GM12892 (cell line): Measurements from ENCODE around the gene DUSP2.

Experiments
- DNase-seq: peaks from one replicate; pipeline ENCODE4 v3.0.0; 2011; ENCODE audit not compliant: insufficient read length
- FAIRE-seq: peaks from 2 replicates; lab custom pipeline; 2011; peaks lifted over from hg19 to GRCh38; lab: Jason Lieb, UNC
- POLR2A ChIP-seq: IDR thresholded peaks from 2 replicates; pipeline ENCODE4 v1.6.1; 2011; ENCODE audit warnings: low read depth, low read length, control low read depth
- POLR2AphosphoS5 ChIP-seq: IDR thresholded peaks from 2 replicates; pipeline ENCODE4 v1.6.1; 2011; ENCODE audit warnings: low read depth, low read length, control low read depth
- TAF1 ChIP-seq: IDR thresholded peaks from 2 replicates; pipeline ENCODE4 v1.6.1; 2011; ENCODE audit warnings: low read depth, mild to moderate bottlenecking, control low read depth, low read length, borderline replicate concordance

Gene DUSP2

DNA sequence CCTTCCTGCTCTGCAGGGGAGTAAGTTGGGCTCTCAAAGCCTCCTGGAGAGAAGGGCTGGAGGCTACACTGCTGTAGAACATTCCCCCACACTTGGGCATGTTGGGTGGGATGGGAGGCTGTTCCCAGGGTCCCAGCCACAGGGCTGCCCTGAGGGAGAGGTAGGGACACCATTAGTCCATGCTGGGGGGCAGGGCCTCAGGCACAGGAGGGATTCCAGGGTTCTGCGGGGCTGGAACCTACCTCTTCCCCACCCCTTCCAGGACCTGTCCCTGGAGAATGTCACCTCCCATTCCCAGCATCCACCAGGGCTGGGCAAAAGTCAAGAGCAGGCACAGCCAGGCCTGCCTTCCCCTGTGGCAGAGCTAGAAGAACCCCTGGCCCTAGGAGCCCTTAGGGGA is 21.9 kb downstream of the DUSP2 start:
- no peak for FAIRE-seq
- TF ChIP-seq POLR2A = peak; percentile 8; the same call in 1 of the 2 replicates
- peak; percentile 70; the same call in 1 of the 2 replicates for TF ChIP-seq POLR2AphosphoS5
- no peak for TF ChIP-seq TAF1
- no peak for DNase-seq

DNA sequence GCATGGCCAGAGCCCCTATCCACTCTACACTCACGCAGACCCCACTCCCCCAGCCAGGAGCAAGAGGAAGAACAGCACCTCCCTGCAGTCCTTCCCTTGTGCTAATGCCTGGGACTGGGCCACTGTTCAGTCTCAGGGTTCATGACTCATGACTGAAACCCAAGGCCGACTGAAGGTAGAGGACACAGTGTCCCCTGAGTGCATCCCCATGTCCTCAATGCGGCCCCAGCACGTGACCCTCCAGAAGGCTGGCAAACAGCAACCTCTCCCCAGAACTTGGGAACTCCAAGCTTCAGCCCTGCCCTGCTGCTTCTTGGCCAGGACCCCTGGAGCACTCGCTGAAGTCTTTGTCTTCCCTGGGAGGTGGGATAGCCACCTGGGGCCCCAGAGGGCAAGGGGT is 22.8 kb downstream of the DUSP2 start:
- TF ChIP-seq POLR2AphosphoS5 (no peak; the same call in 1 of the 2 replicates), POLR2A (peak; percentile 56; the same call in 1 of the 2 replicates), TAF1 (no peak)
- FAIRE-seq (no peak), DNase-seq (no peak)

DNA sequence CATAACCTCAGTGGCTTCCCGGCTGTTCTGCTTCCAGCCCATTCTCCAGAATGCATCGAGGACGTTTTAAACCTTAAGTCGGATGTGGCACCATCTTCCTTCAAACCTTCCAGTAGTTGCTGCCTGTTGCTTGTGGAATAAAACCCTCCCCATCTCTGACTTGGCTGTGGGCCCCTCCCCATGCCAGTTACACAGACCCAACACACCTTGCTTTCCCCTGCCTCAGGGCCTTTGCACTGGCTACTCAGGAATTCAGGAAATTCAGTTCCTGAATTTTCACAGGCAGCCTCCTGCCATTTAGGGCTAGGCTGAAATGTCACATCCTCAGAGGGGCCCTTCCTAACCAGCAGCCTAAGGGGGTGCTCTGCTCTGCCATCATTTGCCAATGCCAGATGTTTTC is 23.8 kb downstream of the DUSP2 start:
- no peak for FAIRE-seq
- TF ChIP-seq POLR2A (no peak), POLR2AphosphoS5 (no peak), TAF1 (no peak)
- DNase-seq = no peak

DNA sequence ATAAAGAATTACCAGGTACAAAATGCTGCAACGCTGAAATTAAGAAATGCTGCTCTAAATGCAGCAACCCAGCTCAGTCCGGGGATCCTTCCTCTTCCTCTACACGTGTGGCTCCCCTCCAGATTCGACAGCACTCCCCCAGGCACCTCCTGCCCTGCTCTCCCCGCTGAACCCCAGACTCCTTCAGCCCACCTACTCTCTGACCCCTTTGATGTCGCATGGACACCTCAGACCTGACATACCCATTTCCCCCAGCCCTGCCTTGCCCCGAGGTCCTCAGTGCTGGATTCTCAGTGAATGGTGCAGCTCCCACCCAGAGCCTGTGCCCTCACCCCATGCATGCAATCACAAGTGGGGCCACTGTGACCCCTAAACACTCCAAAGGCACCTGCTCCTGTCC is 24.2 kb downstream of the DUSP2 start:
- TF ChIP-seq POLR2A = peak; percentile 64
- TF ChIP-seq TAF1 = no peak
- TF ChIP-seq POLR2AphosphoS5 = 0 out of 2 replicates have a peak, but pooled peaks have one; percentile 60
- FAIRE-seq = no peak
- DNase-seq = no peak

DNA sequence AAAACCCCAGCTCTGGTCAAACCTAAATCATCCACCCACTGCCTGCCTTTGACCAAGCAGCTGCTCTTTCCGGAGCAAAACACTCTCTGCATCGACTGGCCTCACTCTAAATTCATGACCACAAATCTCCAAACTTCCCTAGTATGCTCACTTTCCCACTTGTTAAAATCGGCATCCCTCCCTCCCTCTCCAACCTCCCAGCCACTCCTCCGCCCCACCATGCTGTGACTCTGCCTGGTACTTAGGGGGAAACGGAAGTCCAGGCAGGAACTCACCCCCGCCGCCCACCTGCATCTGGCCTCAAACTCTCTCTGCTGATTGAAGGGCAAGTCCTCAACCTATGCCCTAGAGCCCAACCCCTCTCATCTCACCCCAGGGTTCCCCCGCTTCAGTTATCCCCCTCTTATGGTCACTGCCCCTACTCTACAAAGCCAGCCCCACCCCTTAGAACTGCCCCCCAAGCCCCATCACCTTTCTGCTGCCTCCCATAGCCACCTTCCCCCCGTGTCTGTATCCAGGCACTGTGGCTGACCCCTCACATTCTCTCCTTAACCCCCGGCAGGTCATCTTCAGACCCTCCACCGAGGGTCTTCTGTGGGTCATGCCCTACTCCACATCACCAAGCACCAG is 25.0 kb downstream of the DUSP2 start:
- FAIRE-seq (peak; percentile 60), DNase-seq (no peak)
- TF ChIP-seq POLR2A (no peak), POLR2AphosphoS5 (0 out of 2 replicates have a peak, but pooled peaks have one; percentile 7), TAF1 (no peak)

DNA sequence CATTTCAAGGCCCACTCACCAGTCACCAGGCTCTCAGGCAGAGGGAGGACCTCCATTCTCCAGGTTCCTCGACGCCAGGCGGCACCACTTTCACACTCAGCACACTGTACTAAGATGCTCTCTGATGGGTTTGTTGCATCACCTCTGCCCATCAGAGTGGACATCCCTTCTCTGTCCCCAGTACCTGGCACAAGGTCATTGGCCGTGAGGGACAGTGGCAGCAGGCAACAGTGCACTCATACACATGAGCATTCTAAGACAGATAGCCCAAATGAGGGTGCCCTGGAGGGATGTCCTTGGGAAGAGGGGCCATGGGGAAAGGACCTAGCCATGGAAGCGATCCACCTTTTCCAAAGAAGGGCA is 25.9 kb downstream of the DUSP2 start:
- FAIRE-seq = no peak
- no peak for DNase-seq
- TF ChIP-seq POLR2A (no peak), TAF1 (no peak), POLR2AphosphoS5 (no peak)

DNA sequence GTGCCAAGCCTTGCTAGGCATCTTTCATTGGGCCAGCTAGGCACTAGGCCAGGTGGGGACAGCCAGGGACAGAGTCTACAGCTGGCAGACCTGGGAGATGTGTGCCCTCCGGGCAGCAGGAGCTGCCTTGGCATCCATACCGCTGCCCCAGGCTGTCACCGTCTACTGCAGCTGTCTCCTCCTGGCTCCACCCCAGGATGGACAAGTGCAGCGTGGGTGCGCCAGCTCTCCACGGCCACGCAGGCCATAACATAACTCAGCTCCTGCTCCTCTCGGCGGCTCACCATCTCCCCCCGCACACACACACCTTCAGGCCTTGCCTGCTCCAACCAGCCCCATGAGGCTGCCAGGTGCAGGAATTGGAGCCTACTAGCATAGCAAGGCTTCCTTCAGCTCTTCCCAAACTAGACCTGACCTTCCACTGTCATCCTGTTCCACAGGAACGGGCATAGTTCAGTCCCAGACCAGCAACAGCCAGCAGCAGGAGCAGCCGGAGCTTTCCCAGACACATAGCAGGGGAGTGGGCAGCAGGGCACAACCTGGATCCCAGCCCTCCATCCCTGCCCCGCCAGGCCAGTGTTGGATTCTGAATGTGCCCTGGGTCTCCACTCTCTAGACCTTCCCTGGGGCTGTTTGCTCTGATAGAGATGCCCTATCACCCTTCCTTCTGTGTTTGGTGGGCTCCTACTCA is 26.4 kb downstream of the DUSP2 start:
- TF ChIP-seq POLR2AphosphoS5 (no peak), POLR2A (no peak), TAF1 (no peak)
- FAIRE-seq = no peak
- DNase-seq = no peak

DNA sequence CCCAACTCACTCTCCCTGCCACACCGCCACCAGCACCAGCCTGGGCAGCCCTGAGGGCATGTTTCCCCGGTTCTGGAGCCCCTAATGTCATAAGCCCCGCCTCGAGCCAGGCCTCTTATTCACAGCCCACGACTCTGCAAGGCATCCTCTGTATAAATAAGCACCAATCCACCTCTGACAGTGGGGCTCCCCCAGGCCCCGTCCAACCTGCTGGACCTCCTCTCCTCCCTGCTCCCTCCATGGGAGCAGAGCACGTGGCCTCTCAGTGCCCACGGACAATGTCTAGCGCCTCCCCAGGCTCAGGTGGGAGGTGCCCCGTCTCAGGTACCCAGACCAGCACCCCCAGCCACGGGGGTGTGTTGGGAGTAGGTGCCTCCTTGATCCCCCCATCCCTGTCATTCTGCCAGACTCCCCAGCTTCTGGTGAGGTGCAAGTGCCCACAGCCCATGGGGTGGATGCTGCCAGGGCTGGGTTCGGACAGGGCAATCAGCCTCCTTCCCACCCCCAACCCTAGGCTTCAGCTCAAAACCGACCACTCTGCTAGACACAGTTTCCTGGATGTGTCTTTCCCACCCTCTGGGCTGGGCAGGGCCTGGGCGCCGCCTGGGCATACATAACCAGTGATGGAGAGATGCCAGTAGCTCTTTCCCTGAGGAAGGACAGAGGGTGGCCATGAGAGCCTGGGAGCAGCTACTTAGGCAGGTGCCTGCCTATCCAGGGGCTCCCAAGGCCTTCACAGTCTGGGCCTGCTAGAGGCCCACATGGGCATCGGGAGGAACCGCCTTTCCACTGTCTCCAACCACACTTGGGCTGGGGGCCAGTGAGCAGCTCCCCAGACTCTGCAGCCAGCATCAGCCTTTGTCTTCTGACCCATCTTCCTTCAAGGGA is 27.3 kb downstream of the DUSP2 start:
- DNase-seq (no peak), FAIRE-seq (no peak)

DNA sequence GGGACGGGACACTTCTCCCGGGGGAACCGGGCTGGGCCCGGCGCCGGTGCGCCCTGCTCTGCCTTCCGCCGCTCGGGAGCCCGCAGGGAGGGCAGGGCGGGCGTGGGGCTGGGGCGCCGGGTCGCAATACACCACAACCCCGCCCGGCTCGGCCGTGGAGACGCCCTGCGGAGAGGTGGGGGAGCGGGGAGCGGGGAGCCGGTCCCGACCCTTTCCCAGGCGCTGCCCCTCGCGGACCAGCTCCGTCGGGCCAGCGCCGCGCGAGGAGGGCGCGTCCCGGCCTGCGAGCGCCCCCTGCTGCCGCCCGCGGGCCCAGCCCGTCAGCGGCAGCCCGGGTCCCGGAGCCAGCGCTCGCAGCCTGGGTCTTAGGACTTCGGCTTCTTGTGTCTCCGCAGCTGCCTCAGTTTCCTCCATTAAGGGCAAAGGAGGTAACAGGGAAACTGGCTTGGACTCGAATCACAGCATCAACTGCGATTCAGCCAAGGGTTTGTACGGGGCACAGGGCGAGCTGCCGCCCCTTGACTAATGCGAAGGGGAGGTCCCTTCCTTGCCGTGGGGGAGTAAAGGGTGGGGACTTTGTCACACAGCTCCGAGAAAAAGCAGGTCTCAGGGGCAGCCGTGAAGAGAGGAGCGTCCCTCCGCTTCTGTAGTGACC is 28.2 kb downstream of the DUSP2 start:
- DNase-seq = peak; percentile 97
- FAIRE-seq = peak; percentile 42

More for the DNA sequence above, 27.3 kb downstream of the DUSP2 start:
- TF ChIP-seq POLR2AphosphoS5 (no peak), POLR2A (no peak), TAF1 (no peak)

DNA sequence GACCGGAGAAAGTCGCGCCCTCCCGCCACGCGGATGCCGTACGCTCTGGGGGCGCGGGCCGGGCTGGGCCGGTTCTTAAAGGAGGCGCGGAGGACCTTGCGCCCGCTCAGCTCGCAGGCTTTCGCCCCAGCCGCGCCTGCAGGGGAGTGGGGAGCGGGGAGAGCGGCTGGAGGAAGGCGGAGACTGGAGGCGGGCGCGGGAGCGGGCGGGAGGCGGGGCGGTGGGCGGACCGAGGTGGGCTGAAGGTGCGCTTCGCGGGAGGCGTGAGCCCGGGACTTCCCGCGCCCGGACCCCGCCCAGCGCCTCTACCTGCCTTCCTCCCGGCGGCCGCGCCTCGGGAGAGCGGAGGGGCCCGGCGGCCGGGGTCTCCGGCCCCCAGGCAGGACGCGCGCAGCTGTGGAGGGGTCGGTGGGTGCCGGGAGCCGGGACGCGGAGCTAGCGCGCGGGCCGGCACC is 28.8 kb downstream of the DUSP2 start, which contains the start of gene ADRA2B:
Gene ADRA2B (minus strand): TSS at position 148 of the 455 bp plus-strand sequence. CDS start 422 bp downstream, outside the sequence.
- DNase-seq = peak; percentile 80
- TF ChIP-seq POLR2AphosphoS5 (no peak), POLR2A (no peak), TAF1 (no peak)
- peak; percentile 66 for FAIRE-seq

More for the DNA sequence above, 28.2 kb downstream of the DUSP2 start:
- TF ChIP-seq POLR2A (no peak), TAF1 (no peak), POLR2AphosphoS5 (no peak)
